HG03378 (cell line): ENCODE results near the gene C2CD3.
"Not testable (repeated sequence)": the region's sequence is repeated elsewhere in the genome, so short reads cannot be mapped to it uniquely, and the experiment has no call there.

Experiments used
- ATAC-seq: cut with Tn5 transposase; IDR thresholded peaks from one replicate; pipeline ENCODE4 v1.9.1; 2021; ENCODE audit warnings: mild to moderate bottlenecking, moderate library complexity; ENCODE audit not compliant: unreplicated experiment

C2CD3 gene

GRCh38 chr11:74159642-74160041, 11.2 kb downstream of the C2CD3 start:
- ATAC-seq = no peak

DNA sequence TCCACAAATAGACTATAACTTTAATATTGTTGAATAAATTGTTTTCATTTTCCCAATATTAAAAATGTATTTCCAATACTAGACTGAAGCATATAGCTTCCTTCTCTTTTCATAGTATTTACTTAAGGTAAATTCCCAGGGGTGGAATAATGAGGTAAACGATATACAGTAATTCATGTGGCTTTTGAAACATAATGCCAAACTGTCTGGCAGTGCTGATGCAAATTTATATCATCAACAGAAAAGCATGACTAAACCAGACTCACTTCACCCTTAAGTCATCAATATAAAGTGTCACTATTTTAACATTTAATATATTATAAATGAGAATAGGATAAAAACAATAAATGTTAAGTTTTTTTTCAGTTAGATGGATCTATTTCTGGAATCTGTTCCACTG, 13.6 kb downstream of the C2CD3 start:
- ATAC-seq = no peak

DNA sequence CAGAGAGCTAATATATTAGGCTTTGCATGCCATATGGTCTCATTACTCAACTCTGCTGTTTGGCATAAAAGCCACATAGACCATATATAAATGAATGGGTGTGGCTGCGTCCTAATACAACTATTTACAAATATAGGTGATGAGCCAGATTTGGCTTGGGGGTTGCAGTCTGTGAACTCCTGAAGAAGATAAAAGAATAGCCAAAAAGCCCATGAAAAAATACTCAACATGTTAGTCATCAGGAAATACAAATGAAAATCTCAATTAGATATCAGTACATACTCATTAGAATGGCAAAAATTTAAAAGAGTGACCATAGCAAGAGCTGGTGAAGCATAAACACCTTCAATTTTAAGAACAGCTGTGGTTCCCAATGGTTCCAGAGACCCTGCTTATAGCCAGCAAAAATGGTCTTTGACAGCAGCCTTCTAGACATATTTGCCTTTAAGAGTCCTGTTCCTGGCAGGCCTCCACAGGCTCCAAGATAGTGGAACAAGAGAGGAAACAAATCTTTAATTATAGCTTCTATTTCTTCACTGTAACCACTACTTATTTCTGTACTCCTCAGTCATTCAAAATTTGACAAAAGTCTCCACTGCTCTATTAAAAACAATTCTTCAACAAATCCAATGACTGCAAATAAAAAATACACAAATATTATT, 16.1 kb downstream of the C2CD3 start:
- ATAC-seq = no peak

DNA sequence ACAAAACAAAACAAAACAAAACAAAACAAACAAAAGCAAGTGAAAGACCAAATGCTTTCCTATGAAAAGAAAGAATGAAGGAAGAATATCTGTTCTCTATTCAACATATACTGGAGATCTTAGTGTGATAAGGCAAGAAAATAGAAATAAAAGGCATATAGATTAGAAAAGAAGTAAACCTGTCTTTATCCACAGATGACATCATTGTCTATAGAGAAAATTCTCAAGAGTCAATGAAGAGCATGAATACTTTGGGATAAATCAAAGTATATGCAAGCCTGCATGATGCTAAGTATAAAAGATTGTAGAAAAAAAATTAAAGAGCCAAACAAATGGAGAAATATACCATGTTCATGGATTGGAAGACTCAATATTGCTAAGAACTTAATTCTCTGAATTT, 17.6 kb downstream of the C2CD3 start:
- no peak for ATAC-seq

DNA sequence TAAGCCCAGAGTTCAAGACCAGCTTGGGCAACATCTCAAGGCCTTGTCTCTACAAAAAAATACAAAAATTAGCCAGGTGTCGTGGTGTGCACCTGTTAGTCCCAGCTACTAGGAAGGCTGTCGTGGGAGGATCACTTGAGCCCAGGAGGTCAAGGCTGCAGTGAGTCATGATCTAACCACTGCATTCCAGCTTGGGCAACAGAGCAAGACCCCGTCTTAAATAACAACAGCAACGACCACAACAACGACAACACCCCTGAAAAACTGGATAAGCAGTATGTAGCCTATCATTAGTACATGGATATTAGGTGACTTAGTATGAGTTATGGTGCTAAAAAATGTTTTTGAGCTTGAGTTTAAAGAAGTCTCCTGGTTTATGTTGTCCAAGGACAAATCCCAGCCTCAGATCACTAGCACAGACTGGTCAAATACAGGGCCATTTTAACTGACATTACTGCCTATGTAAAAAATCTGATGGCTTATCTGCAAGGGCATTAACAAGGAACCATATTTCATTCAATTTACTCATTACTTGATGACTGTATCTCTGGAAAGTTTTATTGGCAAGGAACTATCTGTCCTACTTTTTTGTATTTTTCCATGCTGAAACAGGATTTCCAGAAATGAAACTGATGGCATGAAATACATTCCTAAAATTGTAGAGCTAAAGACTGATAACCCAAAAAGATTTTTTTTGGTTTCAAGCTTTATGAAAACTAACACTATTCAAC, 23.4 kb downstream of the C2CD3 start:
- no peak for ATAC-seq

DNA sequence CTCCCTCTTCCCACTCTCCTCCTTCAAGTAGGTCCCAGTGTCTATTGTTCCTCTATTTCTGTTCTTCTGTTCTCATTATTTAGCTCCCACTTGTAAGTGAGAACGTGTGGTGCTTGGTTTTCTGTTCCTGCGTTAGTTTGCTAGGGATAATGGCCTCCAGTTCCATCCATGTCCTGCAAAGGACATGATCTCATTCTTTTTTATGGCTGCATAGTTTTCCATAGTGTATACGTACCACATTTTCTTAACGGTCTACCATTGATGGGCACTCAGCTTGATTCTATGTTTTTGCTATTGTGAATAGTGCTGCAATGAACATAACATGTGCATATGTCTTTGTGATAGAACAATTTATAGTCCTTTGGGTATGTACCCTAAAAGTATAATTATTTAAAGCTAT, 26.2 kb downstream of the C2CD3 start:
- ATAC-seq = no peak

- ATAC-seq = no peak
Observed at GRCh38 chr11:74142624-74143023, 28.2 kb downstream of the C2CD3 start.

GRCh38 chr11:74141908-74142307, 28.9 kb downstream of the C2CD3 start:
- ATAC-seq = no peak

DNA sequence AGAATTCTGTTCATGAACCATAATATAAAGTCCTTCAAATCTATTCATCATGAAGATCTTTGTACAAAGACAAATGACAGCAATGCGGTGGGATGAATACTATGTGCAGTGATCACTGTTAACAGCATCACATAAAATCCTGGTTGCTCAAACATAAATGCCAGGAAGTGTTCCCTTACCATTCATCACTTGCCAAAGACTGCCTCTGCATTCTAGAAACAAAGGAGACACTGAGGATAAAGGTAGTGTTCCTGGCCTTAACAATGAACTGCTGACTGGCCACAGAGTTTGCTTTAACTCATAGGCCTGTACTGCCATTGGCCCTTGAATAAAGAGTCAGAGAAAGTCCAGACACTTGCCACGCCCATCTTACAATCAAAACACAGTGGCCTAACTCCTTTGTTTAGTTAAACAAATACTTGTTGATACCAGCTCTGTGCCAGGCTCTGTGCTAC, 29.5 kb downstream of the C2CD3 start:
- no peak for ATAC-seq

DNA sequence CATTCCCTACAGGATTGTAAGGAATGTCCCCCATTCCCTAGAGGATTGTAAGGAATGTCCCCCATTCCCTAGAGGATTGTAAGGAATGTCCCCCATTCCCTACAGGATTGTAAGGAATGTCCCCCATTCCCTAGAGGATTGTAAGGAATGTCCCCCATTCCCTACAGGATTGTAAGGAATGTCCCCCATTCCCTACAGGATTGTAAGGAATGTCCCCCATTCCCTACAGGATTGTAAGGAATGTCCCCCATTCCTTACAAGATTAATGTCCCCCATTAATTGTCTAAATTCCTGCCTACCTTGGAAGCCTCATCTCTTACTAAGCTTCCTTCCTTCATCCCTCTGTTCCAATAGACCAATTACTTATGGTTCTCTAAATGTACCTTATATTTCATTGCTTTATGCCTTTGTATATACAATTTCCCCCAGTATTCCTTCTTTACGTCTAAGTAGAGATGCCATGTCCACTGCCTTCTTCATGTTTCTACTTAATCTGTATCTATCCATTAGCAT, 30.8 kb downstream of the C2CD3 start:
- ATAC-seq = not testable (repeated sequence)

GRCh38 chr11:74139151-74139918, 31.5 kb downstream of the C2CD3 start:
- no peak for ATAC-seq

GRCh38 chr11:74138572-74138971, 32.2 kb downstream of the C2CD3 start:
- no peak for ATAC-seq

- ATAC-seq = no peak
Observed at GRCh38 chr11:74138021-74138420, 32.8 kb downstream of the C2CD3 start.

DNA sequence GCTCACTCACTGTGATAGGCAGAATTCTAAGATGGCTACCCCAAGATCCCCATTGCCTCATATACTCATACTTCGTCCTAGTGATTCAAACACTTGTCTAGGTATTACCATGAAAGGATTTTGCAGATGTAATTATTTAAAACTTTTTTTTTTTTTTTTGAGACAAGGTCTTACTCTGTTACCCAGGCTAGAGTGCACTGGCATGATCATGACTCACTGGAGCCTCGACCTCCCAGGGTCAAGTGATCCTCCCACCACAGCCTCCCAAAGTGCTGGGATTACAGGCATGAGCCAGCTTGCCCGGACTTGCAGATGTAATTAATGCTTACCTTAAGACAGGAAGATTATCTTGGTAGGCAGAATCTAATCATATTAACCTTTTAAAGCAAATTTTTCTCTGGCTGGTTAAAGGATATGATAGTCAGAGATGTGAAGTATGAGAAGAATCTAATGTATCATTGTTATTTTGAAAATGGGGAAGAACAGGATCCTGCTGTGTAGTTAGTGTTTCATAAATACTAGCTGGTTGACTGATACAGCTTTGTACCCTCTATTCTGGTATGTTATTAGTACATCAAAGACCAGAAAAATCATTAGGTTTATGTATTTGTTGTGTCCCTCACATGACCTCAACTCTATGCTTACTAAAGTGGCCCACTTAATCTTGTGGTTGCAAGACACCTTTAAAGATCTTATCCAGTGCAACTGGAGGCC, 35.5 kb downstream of the C2CD3 start:
- no peak for ATAC-seq

DNA sequence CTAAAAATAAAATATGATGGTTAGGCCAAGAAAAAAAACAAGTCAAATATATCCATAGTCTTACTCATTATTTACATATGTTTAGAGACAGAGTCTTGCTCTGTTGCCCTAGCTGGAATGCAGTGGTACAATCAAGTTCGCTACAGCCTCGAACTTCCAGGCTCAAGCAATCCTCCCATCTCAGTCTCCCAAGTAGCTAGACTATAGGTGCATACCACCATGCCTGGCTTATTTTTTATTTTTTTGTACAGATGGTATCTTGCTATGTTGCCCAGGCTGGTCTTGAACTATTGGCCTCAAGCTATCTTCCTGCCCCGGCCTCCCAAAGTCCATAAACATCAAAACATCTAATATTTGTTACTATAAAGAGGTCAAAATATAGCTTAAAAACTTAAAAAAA, 36.1 kb downstream of the C2CD3 start:
- ATAC-seq = no peak

- no peak for ATAC-seq
Observed at GRCh38 chr11:74133436-74133835, 37.4 kb downstream of the C2CD3 start.

DNA sequence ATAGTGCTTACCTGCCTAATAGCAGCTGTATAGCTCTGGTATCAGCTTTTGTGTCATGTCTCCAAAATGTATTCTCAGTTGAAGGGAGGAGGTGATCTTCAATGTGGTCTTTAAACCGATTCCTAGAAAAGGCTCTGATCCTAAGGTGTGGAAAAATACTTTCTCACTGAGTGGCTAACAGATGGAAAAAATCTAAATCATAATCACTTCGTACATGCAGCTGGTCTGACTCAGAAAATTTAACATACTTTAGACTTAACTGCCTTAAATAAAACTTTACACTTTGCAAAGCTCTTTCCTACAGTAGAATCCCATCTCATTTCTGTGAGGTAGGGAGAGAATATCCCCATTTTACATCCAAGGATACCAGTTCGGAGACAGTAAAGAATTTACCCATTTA, 38.0 kb downstream of the C2CD3 start:
- no peak for ATAC-seq

DNA sequence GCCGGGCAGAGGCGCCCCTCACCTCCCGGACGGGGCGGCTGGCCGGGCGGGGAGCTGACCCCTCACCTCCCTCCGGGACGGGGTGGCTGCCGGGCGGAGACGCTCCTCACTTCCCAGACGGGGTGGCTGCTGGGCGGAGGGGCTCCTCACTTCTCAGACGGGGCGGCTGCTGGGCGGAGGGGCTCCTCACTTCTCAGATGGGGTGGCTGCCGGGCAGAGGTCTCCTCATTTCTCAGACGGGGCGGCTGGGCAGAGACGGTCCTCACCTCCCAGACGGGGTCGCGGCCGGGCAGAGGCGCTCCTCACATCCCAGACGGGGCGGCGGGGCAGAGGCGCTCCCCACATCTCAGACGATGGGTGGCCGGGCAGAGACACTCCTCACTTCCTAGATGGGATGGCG, 41.7 kb downstream of the C2CD3 start:
- ATAC-seq = not testable (repeated sequence)

- no peak for ATAC-seq
Observed at GRCh38 chr11:74123008-74123448, 47.8 kb downstream of the C2CD3 start.

DNA sequence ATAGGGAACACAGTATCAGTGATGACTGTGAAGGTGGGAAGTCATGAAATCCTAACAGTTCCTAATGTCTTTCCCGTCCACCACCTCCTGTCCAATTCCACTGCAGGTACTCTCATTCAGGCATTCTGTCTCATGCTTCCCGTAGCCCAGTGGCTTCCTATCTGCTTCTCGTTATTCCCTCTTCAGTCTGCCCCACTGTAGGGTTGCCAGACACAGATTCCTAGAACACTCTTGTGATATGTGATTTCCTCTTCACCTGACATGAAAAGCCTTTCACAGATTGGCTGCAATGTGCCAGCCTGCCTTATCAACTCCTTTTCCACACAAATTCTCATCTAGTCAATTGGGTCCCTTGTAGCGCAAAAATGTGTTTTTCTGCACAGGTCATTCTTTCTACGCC, 49.0 kb downstream of the C2CD3 start:
- no peak for ATAC-seq
